ENCODE results near the gene TIAM1.

Gene TIAM1

DNA sequence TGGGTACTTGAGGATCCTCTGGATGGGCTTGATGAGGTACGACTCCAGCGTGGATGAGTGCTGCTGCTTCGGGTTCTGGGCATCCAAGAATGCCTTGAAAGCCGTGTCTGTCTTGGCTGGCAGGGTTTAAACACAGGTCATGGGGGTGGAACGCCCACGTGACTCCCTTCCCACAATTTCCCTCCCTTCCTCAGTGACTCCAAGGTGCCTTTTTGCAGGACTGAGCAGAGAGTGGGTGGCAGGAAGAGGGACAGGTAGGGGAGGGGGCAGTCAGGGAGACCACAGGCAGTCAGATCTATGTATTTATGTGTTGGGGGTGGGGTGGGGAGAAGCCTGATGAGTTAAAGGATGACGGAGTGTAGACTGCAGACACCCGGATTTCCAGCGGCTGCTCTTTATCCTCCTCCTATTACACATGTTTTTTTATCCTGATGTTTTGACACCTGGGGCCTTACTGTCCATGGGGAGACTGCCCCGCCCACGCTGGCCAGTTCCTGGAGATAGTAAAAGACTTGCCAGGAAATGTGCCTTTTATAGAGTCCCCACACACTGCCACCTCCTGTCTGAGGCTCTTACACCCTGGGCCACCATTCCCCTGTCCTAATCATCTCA lies 202.6 kb downstream of the TIAM1 start:
- TF ChIP-seq, protein P1, sequence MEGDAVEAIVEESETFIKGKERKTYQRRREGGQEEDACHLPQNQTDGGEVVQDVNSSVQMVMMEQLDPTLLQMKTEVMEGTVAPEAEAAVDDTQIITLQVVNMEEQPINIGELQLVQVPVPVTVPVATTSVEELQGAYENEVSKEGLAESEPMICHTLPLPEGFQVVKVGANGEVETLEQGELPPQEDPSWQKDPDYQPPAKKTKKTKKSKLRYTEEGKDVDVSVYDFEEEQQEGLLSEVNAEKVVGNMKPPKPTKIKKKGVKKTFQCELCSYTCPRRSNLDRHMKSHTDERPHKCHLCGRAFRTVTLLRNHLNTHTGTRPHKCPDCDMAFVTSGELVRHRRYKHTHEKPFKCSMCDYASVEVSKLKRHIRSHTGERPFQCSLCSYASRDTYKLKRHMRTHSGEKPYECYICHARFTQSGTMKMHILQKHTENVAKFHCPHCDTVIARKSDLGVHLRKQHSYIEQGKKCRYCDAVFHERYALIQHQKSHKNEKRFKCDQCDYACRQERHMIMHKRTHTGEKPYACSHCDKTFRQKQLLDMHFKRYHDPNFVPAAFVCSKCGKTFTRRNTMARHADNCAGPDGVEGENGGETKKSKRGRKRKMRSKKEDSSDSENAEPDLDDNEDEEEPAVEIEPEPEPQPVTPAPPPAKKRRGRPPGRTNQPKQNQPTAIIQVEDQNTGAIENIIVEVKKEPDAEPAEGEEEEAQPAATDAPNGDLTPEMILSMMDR (IDR thresholded peaks at IDR 0.05; ENCODE audit: insufficient read depth, low read length, poor library complexity, severe bottlenecking) = no peak
- H3K36me3 ChIP-seq (ENCODE audit: control insufficient read depth, insufficient read depth, low read length) = no peaks in the 10 kb centered on the region; the same call in 1 of the 2 replicates
- no peak for DNase-seq (ENCODE audit: extremely low read depth, insufficient read length)
- H3K4me3 ChIP-seq (replicated peaks; ENCODE audit: low read depth, low read length) = no peak overlapping the region
- H3K27me3 ChIP-seq (replicated peaks; ENCODE audit: control insufficient read depth, insufficient read depth, low read length) = no peaks in the 10 kb centered on the region

DNA sequence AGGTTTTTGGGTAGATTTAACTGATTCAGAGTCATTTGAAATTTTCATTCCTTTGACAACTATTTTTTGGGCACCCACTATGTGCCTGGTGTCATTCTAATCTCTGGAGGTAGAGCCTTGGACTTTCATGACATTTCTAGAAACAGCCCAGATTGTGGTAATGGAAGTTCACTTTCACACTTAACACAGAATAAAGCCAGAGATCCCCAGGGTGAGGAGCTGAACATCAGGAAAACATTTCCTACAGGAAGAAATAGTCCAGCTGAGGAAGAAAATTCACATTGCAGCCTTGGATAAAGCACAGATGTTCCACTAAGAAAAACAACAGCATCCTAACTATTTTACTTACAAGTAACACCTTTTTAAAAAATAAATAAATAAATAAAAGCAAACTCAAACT lies 203.4 kb downstream of the TIAM1 start:
- TF ChIP-seq, protein P1 (IDR thresholded peaks at IDR 0.05; ENCODE audit: insufficient read depth, low read length, poor library complexity, severe bottlenecking) = no peak

DNA sequence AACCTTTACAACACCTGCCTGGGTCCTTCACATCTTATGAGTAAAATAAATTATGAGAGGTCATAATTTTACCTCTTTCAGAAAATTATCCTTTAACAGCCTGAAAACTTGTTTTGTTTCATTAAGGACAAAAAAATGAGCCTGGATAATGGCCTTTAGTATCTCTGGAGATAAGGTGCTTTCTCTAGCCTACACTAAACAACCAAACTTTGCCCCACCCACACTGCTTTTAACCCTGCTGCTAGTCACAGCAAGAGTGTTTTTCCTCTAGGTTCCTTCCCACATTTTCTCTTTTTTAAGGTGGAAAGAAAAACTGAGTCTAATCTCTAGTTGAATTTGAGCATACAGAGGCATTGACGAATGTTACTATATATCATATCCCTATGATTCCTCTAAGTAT lies 204.0 kb downstream of the TIAM1 start:
- no peak for DNase-seq (ENCODE audit: extremely low read depth, insufficient read length)
- Histone ChIP-seq H3K4me3 (replicated peaks; ENCODE audit: low read depth, low read length) (no peak overlapping the region), H3K27me3 (replicated peaks; ENCODE audit: control insufficient read depth, insufficient read depth, low read length) (no peaks in the 10 kb centered on the region), H3K36me3 (ENCODE audit: control insufficient read depth, insufficient read depth, low read length) (no peaks in the 10 kb centered on the region; the same call in 1 of the 2 replicates)
- TF ChIP-seq, protein P1 (IDR thresholded peaks at IDR 0.05; ENCODE audit: insufficient read depth, low read length, poor library complexity, severe bottlenecking) = no peak

More for the DNA sequence above, 203.4 kb downstream of the TIAM1 start:
- Histone ChIP-seq H3K4me3 (replicated peaks; ENCODE audit: low read depth, low read length) (no peak overlapping the region), H3K27me3 (replicated peaks; ENCODE audit: control insufficient read depth, insufficient read depth, low read length) (no peaks in the 10 kb centered on the region), H3K36me3 (ENCODE audit: control insufficient read depth, insufficient read depth, low read length) (no peaks in the 10 kb centered on the region; the same call in 1 of the 2 replicates)
- no peak for DNase-seq (ENCODE audit: extremely low read depth, insufficient read length)

DNA sequence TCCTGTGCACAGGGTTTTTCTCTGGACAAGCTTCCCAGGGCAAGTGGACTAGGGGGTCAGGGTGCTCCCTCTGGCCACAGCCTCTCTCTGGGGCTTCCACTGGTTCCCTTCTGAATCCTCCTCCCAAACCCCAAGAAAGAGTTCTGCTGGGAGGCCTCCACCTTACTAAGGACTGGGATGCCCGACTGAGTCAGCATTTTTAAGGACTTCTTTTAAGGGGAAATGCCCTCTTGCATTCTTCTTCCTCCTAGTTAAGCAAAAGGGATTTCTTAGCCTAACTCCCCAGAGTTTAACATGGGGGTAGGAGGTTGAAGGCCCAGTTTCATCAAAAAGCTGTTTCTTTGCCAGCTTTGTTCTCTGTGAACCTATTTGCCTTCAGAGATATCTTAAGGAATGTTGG lies 206.1 kb downstream of the TIAM1 start:
- no peak overlapping the region for H3K4me3 ChIP-seq (replicated peaks; ENCODE audit: low read depth, low read length)
- H3K36me3 ChIP-seq (ENCODE audit: control insufficient read depth, insufficient read depth, low read length) = no peaks in the 10 kb centered on the region; the same call in 1 of the 2 replicates
- TF ChIP-seq, protein P1 (IDR thresholded peaks at IDR 0.05; ENCODE audit: insufficient read depth, low read length, poor library complexity, severe bottlenecking) = no peak
- H3K27me3 ChIP-seq (replicated peaks; ENCODE audit: control insufficient read depth, insufficient read depth, low read length) = no peaks in the 10 kb centered on the region
- no peak for DNase-seq (ENCODE audit: extremely low read depth, insufficient read length)

DNA sequence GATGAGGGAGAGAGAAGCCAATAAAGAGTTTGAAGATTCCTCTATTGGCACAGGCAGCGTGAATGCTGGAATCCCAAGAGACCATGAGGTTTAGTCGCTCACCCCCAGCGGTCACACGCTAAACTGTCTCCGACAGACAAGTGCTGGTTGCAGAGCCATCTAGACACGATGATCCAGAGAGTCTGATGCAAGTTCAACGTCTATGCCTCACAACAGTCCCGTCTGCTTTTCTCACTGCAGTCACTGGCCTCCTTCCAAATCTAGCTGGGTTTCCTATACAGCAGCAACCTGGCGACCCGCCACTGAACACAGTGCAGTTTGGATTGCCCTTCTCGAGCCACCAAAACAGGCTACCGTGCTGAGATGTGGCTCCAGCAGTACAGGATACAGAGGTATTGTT lies 207.2 kb downstream of the TIAM1 start:
- H3K36me3 ChIP-seq (ENCODE audit: control insufficient read depth, insufficient read depth, low read length) = no peaks in the 10 kb centered on the region; the same call in 1 of the 2 replicates
- DNase-seq (ENCODE audit: extremely low read depth, insufficient read length) = no peak
- no peak overlapping the region for H3K4me3 ChIP-seq (replicated peaks; ENCODE audit: low read depth, low read length)
- no peaks in the 10 kb centered on the region for H3K27me3 ChIP-seq (replicated peaks; ENCODE audit: control insufficient read depth, insufficient read depth, low read length)
- TF ChIP-seq, protein P1 (IDR thresholded peaks at IDR 0.05; ENCODE audit: insufficient read depth, low read length, poor library complexity, severe bottlenecking) = peak; percentile 61

Measured in GM06990 (cell line).